ENCODE data around the gene SPON1.
"Not testable (repeated sequence)": the region's sequence is repeated elsewhere in the genome, so short reads cannot be mapped to it uniquely, and the experiment has no call there.

SPON1 gene

GRCh38 chr11:13984616-13985450, 22.3 kb downstream of the SPON1 start:
- DNase-seq, result no peak

- DNase-seq, result not testable (repeated sequence)
Observed at GRCh38 chr11:13986695-13987094, 24.2 kb downstream of the SPON1 start.

- not testable (repeated sequence) for DNase-seq
Observed at GRCh38 chr11:13992158-13992856, 29.8 kb downstream of the SPON1 start.

- no peak for DNase-seq
Observed at GRCh38 chr11:13993096-13993765, 30.7 kb downstream of the SPON1 start.

GRCh38 chr11:13997881-13998280, 35.4 kb downstream of the SPON1 start:
- no peak for DNase-seq

GRCh38 chr11:13999704-14000103, 37.2 kb downstream of the SPON1 start:
- DNase-seq, result no peak

- DNase-seq, result no peak
Observed at GRCh38 chr11:14001597-14001996, 39.1 kb downstream of the SPON1 start.

GRCh38 chr11:14007566-14007965, 45.0 kb downstream of the SPON1 start:
- no peak for DNase-seq

- DNase-seq, result no peak
Observed at GRCh38 chr11:14010665-14011064, 48.1 kb downstream of the SPON1 start.

- DNase-seq, result no peak
Observed at GRCh38 chr11:14012846-14013245, 50.3 kb downstream of the SPON1 start.

GRCh38 chr11:14015711-14016110, 53.2 kb downstream of the SPON1 start:
- no peak for DNase-seq

- DNase-seq, result no peak
Observed at GRCh38 chr11:14018441-14018840, 55.9 kb downstream of the SPON1 start.

- no peak for DNase-seq
Observed at GRCh38 chr11:14021738-14022137, 59.2 kb downstream of the SPON1 start.

GRCh38 chr11:14022251-14022650, 59.7 kb downstream of the SPON1 start:
- no peak for DNase-seq

GRCh38 chr11:14022821-14023220, 60.3 kb downstream of the SPON1 start:
- no peak for DNase-seq

- no peak for DNase-seq
Observed at GRCh38 chr11:14026961-14027360, 64.4 kb downstream of the SPON1 start.

GRCh38 chr11:14027525-14027924, 65.0 kb downstream of the SPON1 start:
- no peak for DNase-seq

GRCh38 chr11:14029440-14029839, 66.9 kb downstream of the SPON1 start:
- no peak for DNase-seq

GRCh38 chr11:14029971-14030920, 67.7 kb downstream of the SPON1 start:
- peak; percentile 67 for DNase-seq

GRCh38 chr11:14035526-14035925, 73.0 kb downstream of the SPON1 start:
- not testable (repeated sequence) for DNase-seq

- no peak for DNase-seq
Observed at GRCh38 chr11:14036469-14036868, 73.9 kb downstream of the SPON1 start.

GRCh38 chr11:14041040-14041439, 78.5 kb downstream of the SPON1 start:
- no peak for DNase-seq

- DNase-seq, result no peak
Observed at GRCh38 chr11:14041565-14041964, 79.0 kb downstream of the SPON1 start.

Data from NCI-H1105 (cell line).